H1 (cell line): ENCODE data around the gene CLEC19A. TPM values are rescaled to one million over a fixed set of nuclear protein-coding genes. Genes with fewer than 3 reads are reported as not detected.

Source experiments
- BCL11A ChIP-seq, 2 experiments: IDR thresholded peaks; one replicate each; pipeline ENCODE4 v1.6.1; 2011; ENCODE audit warnings: low read depth in 2 of 2, low read length in 2 of 2, mild to moderate bottlenecking in 2 of 2
- CBX8 ChIP-seq: fragments of 300-800, 300-1000 bp; sonication (generic); IDR thresholded peaks from 2 replicates; pipeline ENCODE4 v1.7.1; 2016; ENCODE audit warnings: low read depth, low read length, borderline replicate concordance
- CHD1 ChIP-seq: IDR thresholded peaks from 2 replicates; pipeline ENCODE4 v1.6.1; 2012; ENCODE audit warnings: low read depth, low read length, improper control_type of control experiment
- KDM5A ChIP-seq: fragments of 200-600 bp; IDR thresholded peaks from 2 replicates; pipeline ENCODE4 v1.7.1; 2012; ENCODE audit warnings: mild to moderate bottlenecking, low read length, inconsistent platforms, mixed read lengths
- POLR2AphosphoS5 ChIP-seq: IDR thresholded peaks from 2 replicates; pipeline ENCODE4 v1.6.1; 2011; ENCODE audit warnings: low read depth, low read length
- SIRT6 ChIP-seq: IDR thresholded peaks from one replicate; pipeline ENCODE4 v1.7.1; 2012; ENCODE audit warnings: low read length, inconsistent platforms
- SP2 ChIP-seq: IDR thresholded peaks from 2 replicates; pipeline ENCODE4 v1.6.1; 2012; ENCODE audit warnings: mild to moderate bottlenecking, low read length, inconsistent platforms
- polyA plus RNA-seq, 7 experiments: library from polyadenylated mRNA; depleted of rRNA in 3 of 7; stranded (reverse) in 5 of 7; unstranded in 2 of 7; fragments of >200 nt in 5 of 7; fragments of 200-250 nt in 2 of 7; gene quantifications; 1 replicate in 5 of 7; 2 replicates in 1 of 7; 4 replicates in 1 of 7; pipeline versions ENCODE4 v1.2.1 to v1.2.3, GENCODE V29; 2011 to 2013; ENCODE audit warnings: missing spikeins in 2 of 7, mixed read lengths in 2 of 7
- total RNA-seq: library from RNA; stranded (reverse); fragmentation: NEBNext Ultra II Directional; extraction: Animal tissue kit (Norgen Biotek cat#: 25700); gene quantifications from 2 replicates; pipeline ENCODE4 v1.2.1, GENCODE V29; 2021
- TF ChIP-seq, protein P1 (sequence below): fragments of 300-600 bp; sonication (generic); IDR thresholded peaks from 2 replicates; pipeline ENCODE4 v1.7.1; 2012; ENCODE audit warnings: low read length, moderate library complexity, mild to moderate bottlenecking, inconsistent platforms; ENCODE audit not compliant: insufficient replicate concordance

CLEC19A gene
- total and polyA plus RNA-seq, 2 of the 8 experiments (the other 6 are each of a cell fraction or from before 2014, with no cell fraction given), result 0.35 to 0.88 TPM

DNA sequence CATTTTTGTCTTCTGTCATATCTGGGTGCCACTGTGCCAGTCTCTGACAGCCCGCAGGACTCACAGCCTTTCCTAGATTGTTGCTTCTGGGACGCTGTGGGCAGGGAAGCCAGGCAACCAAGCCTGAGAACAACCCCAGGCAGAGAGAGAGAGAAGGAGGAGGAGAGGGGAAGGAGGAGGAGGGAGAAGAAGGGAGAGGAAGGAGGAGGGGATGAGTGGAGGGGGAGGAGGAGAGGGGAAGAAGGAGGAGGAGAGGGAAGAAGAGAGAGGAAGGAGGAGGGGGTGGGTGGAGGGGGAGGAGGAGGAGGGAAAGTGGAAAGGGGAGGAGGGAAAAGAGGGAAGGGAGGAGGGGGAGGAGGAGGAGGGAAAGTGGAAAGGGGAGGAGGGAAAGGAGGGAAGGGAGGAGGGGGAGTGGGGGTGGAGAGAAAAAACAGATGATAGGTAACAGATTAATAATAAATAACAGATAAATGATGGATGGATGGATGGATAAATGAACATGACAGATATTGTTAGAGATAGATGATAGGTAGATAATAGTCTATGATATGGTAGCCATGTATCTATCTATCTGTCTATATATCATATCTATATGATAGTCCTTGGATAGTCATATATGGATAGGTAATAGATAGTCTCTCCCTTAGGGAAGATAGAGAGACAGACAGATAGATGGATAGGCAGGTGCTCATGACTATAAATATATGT, 29.3 kb downstream of the CLEC19A start (continued):
- TF ChIP-seq, protein P1, sequence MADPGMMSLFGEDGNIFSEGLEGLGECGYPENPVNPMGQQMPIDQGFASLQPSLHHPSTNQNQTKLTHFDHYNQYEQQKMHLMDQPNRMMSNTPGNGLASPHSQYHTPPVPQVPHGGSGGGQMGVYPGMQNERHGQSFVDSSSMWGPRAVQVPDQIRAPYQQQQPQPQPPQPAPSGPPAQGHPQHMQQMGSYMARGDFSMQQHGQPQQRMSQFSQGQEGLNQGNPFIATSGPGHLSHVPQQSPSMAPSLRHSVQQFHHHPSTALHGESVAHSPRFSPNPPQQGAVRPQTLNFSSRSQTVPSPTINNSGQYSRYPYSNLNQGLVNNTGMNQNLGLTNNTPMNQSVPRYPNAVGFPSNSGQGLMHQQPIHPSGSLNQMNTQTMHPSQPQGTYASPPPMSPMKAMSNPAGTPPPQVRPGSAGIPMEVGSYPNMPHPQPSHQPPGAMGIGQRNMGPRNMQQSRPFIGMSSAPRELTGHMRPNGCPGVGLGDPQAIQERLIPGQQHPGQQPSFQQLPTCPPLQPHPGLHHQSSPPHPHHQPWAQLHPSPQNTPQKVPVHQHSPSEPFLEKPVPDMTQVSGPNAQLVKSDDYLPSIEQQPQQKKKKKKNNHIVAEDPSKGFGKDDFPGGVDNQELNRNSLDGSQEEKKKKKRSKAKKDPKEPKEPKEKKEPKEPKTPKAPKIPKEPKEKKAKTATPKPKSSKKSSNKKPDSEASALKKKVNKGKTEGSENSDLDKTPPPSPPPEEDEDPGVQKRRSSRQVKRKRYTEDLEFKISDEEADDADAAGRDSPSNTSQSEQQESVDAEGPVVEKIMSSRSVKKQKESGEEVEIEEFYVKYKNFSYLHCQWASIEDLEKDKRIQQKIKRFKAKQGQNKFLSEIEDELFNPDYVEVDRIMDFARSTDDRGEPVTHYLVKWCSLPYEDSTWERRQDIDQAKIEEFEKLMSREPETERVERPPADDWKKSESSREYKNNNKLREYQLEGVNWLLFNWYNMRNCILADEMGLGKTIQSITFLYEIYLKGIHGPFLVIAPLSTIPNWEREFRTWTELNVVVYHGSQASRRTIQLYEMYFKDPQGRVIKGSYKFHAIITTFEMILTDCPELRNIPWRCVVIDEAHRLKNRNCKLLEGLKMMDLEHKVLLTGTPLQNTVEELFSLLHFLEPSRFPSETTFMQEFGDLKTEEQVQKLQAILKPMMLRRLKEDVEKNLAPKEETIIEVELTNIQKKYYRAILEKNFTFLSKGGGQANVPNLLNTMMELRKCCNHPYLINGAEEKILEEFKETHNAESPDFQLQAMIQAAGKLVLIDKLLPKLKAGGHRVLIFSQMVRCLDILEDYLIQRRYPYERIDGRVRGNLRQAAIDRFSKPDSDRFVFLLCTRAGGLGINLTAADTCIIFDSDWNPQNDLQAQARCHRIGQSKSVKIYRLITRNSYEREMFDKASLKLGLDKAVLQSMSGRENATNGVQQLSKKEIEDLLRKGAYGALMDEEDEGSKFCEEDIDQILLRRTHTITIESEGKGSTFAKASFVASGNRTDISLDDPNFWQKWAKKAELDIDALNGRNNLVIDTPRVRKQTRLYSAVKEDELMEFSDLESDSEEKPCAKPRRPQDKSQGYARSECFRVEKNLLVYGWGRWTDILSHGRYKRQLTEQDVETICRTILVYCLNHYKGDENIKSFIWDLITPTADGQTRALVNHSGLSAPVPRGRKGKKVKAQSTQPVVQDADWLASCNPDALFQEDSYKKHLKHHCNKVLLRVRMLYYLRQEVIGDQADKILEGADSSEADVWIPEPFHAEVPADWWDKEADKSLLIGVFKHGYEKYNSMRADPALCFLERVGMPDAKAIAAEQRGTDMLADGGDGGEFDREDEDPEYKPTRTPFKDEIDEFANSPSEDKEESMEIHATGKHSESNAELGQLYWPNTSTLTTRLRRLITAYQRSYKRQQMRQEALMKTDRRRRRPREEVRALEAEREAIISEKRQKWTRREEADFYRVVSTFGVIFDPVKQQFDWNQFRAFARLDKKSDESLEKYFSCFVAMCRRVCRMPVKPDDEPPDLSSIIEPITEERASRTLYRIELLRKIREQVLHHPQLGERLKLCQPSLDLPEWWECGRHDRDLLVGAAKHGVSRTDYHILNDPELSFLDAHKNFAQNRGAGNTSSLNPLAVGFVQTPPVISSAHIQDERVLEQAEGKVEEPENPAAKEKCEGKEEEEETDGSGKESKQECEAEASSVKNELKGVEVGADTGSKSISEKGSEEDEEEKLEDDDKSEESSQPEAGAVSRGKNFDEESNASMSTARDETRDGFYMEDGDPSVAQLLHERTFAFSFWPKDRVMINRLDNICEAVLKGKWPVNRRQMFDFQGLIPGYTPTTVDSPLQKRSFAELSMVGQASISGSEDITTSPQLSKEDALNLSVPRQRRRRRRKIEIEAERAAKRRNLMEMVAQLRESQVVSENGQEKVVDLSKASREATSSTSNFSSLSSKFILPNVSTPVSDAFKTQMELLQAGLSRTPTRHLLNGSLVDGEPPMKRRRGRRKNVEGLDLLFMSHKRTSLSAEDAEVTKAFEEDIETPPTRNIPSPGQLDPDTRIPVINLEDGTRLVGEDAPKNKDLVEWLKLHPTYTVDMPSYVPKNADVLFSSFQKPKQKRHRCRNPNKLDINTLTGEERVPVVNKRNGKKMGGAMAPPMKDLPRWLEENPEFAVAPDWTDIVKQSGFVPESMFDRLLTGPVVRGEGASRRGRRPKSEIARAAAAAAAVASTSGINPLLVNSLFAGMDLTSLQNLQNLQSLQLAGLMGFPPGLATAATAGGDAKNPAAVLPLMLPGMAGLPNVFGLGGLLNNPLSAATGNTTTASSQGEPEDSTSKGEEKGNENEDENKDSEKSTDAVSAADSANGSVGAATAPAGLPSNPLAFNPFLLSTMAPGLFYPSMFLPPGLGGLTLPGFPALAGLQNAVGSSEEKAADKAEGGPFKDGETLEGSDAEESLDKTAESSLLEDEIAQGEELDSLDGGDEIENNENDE, result no peak
- no peak for TF ChIP-seq SP2
- no peak for TF ChIP-seq KDM5A
- TF ChIP-seq SIRT6, result no peak
- no peak for TF ChIP-seq CHD1
- TF ChIP-seq CBX8, result no peak
- no peak for TF ChIP-seq POLR2AphosphoS5
- no peak for TF ChIP-seq BCL11A (IDR thresholded peaks at IDR 0.05; ENCODE audit: low read depth in 2 of 2, low read length in 2 of 2)
